Activated B cell treated with CpG ODN at 0.5 μM for 24 hours (primary cell): ENCODE measurements around the gene EBF3. TPM values are rescaled to one million over a fixed set of nuclear protein-coding genes. Genes with fewer than 3 reads are reported as not detected.

Experiments used
- ATAC-seq: fragments of 200-7000 bp; cut with Tn5 transposase; one replicate; pipeline ENCODE4 v1.10.0; 2021; ENCODE audit warnings: low read depth, mild to moderate bottlenecking, moderate library complexity
- CTCF ChIA-PET: fragments of 350-600 bp; sonication (Branson Sonifier 250); formaldehyde crosslinking; loops from one replicate; lab custom pipeline; 2021; ENCODE audit warnings: antibody characterized with exemption; lab: Charles Lee
- POLR2A ChIA-PET: fragments of 350-600 bp; sonication (Branson Sonifier 250); formaldehyde crosslinking; loops from one replicate; lab custom pipeline; 2021; ENCODE audit warnings: antibody characterized with exemption; lab: Charles Lee
- DNase-seq: peaks from one replicate; pipeline ENCODE4 v3.0.0; 2022
- H3K27ac Mint-ChIP-seq: one replicate; pipeline ENCODE4 v1.8.0; 2020; ENCODE audit warnings: mixed read lengths
- H3K27me3 Mint-ChIP-seq: one replicate; pipeline ENCODE4 v1.8.0; 2021; ENCODE audit warnings: mixed read lengths
- H3K36me3 Mint-ChIP-seq: one replicate; pipeline ENCODE4 v1.8.0; 2021; ENCODE audit warnings: low read depth, mixed read lengths
- H3K4me1 Mint-ChIP-seq: one replicate; pipeline ENCODE4 v1.8.0; 2021; ENCODE audit warnings: mixed read lengths
- H3K4me3 Mint-ChIP-seq: one replicate; pipeline ENCODE4 v1.8.0; 2020; ENCODE audit warnings: mild to moderate bottlenecking, mixed read lengths
- H3K9me3 Mint-ChIP-seq: one replicate; pipeline ENCODE4 v1.8.0; 2020; ENCODE audit warnings: mixed read lengths
- intact Hi-C: fragments of 100-400 bp; cut with micrococcal nuclease; formaldehyde crosslinking; loops from one replicate; pipeline ENCODE4 v1.15.1; 2024
- total RNA-seq: library from RNA; stranded (reverse); gene quantifications from 2 replicates; pipeline ENCODE4 v1.2.3, GENCODE V29; 2022
- TF ChIP-seq, protein P1 (sequence below): fragments of 200-600 bp; IDR thresholded peaks from one replicate; pipeline ENCODE4 v1.8.0; 2022; ENCODE audit warnings: antibody characterized with exemption, mild to moderate bottlenecking

The EBF3 gene
- total RNA-seq, 1 donor from 2014 or later, result not detected

DNA sequence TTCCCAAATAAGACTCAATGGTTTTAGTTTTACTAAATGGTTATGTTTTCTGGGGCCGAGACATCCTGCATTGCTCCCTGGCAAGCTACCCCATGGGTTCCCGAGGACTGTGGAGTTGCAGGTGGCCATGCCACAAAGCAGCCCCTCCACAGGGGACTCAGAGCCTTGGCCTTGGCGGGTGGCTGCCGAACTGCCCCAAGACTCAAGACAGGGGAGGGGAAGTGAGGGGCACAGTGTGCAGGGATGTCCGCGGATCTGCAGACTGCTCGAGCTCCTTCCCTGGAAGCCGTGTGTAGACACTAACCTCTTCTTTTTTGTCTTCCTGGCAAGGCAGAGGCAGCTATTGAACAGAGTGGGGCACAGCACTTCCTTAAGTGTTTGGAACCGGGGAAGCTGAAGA, 154.6 kb downstream of the EBF3 start:
- Mint-ChIP-seq H3K27me3 (no peaks in the 10 kb centered on the region), H3K9me3 (peaks cover 13% of the 10 kb centered on the region), H3K4me1 (no peaks in the 10 kb centered on the region), H3K4me3 (no peak overlapping the region), H3K27ac (no peak overlapping the region), H3K36me3 (no peaks in the 10 kb centered on the region)
- CTCF ChIA-PET, result no interaction called here
- DNase-seq (no peak), ATAC-seq (no peak)
- TF ChIP-seq, protein P1, sequence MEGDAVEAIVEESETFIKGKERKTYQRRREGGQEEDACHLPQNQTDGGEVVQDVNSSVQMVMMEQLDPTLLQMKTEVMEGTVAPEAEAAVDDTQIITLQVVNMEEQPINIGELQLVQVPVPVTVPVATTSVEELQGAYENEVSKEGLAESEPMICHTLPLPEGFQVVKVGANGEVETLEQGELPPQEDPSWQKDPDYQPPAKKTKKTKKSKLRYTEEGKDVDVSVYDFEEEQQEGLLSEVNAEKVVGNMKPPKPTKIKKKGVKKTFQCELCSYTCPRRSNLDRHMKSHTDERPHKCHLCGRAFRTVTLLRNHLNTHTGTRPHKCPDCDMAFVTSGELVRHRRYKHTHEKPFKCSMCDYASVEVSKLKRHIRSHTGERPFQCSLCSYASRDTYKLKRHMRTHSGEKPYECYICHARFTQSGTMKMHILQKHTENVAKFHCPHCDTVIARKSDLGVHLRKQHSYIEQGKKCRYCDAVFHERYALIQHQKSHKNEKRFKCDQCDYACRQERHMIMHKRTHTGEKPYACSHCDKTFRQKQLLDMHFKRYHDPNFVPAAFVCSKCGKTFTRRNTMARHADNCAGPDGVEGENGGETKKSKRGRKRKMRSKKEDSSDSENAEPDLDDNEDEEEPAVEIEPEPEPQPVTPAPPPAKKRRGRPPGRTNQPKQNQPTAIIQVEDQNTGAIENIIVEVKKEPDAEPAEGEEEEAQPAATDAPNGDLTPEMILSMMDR, result no peak
- POLR2A ChIA-PET, result no interaction called here
- intact Hi-C loops, result no loop called here

DNA sequence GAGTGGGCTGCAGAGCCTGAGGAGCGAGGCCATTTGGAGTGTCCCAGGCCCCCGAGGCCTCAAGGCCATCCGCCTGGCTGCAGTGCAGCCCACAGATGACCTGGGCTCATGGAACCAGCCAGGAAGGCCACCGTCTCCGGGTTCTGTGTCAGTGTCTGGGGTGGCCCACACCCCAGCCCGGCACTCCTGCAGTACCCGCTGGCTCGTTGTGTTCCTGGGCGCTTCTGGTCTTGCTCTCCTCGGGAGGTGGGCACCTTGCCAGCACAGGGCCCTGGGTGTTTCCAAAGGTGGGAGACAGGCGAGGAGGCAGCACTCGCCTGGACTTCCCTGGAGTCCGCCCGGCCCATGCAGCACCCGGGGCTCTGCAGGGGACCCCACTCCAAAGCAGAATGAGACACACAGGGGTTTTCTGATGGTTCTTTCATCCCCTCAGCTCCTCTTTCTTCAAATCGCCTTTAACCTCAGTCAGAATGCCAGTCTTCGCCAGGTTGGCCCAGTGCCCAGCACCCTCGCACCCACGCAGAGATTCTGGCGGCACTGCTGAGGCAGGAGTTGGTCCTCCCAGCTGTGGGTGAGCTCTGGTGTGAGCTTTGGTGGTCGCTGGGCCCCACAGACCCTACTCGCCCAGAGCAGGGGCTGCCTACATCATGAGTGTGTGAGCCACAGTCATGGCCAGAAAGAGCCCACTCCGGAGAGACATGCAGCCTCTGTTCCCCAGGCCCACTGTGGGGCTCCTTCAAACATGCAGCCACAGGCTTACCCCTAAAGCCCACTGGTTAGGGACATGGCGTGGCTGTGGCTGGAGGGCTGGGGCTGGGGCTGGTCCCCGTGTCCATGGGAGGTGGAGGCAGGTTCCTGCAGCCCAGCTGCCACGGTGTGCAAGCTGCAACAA, 155.7 kb downstream of the EBF3 start:
- TF ChIP-seq, protein P1, result no peak
- intact Hi-C loops, result no loop called here
- Mint-ChIP-seq H3K27me3 (no peaks in the 10 kb centered on the region), H3K36me3 (no peaks in the 10 kb centered on the region), H3K4me1 (no peaks in the 10 kb centered on the region), H3K27ac (no peak overlapping the region), H3K4me3 (no peak overlapping the region), H3K9me3 (peaks cover 24% of the 10 kb centered on the region)
- ChIA-PET CTCF (no interaction called here), POLR2A (no interaction called here)
- DNase-seq (no peak), ATAC-seq (no peak)

GRCh38 chr10:129807211-129807610, 156.9 kb downstream of the EBF3 start:
- no peaks in the 10 kb centered on the region for H3K4me1 Mint-ChIP-seq
- no peaks in the 10 kb centered on the region for H3K36me3 Mint-ChIP-seq
- TF ChIP-seq, protein P1, result no peak
- H3K4me3 Mint-ChIP-seq, result no peak overlapping the region
- CTCF ChIA-PET, result no interaction called here
- POLR2A ChIA-PET, result no interaction called here
- intact Hi-C loops, result no loop called here
- H3K27me3 Mint-ChIP-seq, result no peaks in the 10 kb centered on the region
- no peak for ATAC-seq
- H3K9me3 Mint-ChIP-seq, result peaks cover 25% of the 10 kb centered on the region
- no peak overlapping the region for H3K27ac Mint-ChIP-seq
- DNase-seq, result no peak

DNA sequence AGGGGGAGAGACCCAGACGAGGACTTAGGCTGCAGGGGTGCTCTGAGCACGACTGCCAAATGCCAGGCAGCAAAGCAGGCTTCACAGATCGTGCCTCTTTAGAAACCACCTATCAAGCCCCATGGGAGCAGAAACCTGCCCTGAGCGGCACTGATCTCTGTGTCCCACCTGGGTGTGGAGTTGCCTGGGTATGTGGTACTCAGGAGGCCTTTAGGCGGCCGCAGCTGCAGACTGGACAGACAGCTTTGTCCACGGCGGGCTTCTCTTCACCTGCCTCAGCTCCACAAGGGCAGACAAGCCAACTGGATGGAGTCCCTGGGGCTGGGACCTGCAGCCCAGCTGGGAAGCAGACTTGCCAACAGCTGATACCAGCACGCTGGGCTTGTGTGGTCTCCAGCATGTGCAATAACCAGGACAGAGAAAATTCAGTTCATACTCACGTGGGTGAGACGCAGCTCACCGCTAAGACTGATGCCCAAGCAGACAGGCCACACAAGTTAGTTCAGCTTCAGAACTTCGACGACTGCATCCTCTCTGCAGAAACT, 163.2 kb downstream of the EBF3 start:
- no peak overlapping the region for H3K27ac Mint-ChIP-seq
- ATAC-seq (no peak), DNase-seq (no peak)
- H3K27me3 Mint-ChIP-seq, result no peaks in the 10 kb centered on the region
- no peak overlapping the region for H3K4me3 Mint-ChIP-seq
- CTCF ChIA-PET, result no interaction called here
- intact Hi-C loops, result no loop called here
- TF ChIP-seq, protein P1, result no peak
- H3K4me1 Mint-ChIP-seq, result no peaks in the 10 kb centered on the region
- POLR2A ChIA-PET, result no interaction called here
- no peaks in the 10 kb centered on the region for H3K36me3 Mint-ChIP-seq
- peaks cover 21% of the 10 kb centered on the region for H3K9me3 Mint-ChIP-seq

- DNase-seq (no peak), ATAC-seq (no peak)
- CTCF ChIA-PET, result no interaction called here
- H3K27ac Mint-ChIP-seq, result no peak overlapping the region
- peaks cover 17% of the 10 kb centered on the region for H3K9me3 Mint-ChIP-seq
- H3K27me3 Mint-ChIP-seq, result no peaks in the 10 kb centered on the region
- POLR2A ChIA-PET, result no interaction called here
- TF ChIP-seq, protein P1, result no peak
- no peaks in the 10 kb centered on the region for H3K4me1 Mint-ChIP-seq
- no peak overlapping the region for H3K4me3 Mint-ChIP-seq
- intact Hi-C loops, result no loop called here
- no peaks in the 10 kb centered on the region for H3K36me3 Mint-ChIP-seq
Measured at GRCh38 chr10:129799942-129800341, 164.1 kb downstream of the EBF3 start.
